Activated CD4-positive, alpha-beta memory T cell treated with anti-CD3 and anti-CD28 coated beads, Interleukin-2, amount 10 ng/mL, durations not matched to agents 7 days and 5 days (primary cell): Measurements from ENCODE around the gene KIFC3. TPM values are rescaled to one million over a fixed set of nuclear protein-coding genes. Genes with fewer than 3 reads are reported as not detected.
"Not testable (repeated sequence)": the region's sequence is repeated elsewhere in the genome, so short reads cannot be mapped to it uniquely, and the experiment has no call there.

Experiments used
- CTCF ChIA-PET: fragments of 350-600 bp; sonication (Branson Sonifier 250); formaldehyde crosslinking; loops from one replicate; lab custom pipeline; 2021; ENCODE audit warnings: antibody characterized with exemption, inconsistent platforms; lab: Charles Lee
- POLR2A ChIA-PET: fragments of 350-600 bp; sonication (Branson Sonifier 250); formaldehyde crosslinking; loops from one replicate; lab custom pipeline; 2021; ENCODE audit warnings: antibody characterized with exemption; lab: Charles Lee
- DNase-seq: peaks from one replicate; pipeline ENCODE4 v3.0.0-alpha.2; 2020
- H3K27ac Mint-ChIP-seq: one replicate; pipeline ENCODE4 v1.8.0; 2021; ENCODE audit warnings: mild to moderate bottlenecking, mixed read lengths
- H3K27me3 Mint-ChIP-seq: one replicate; pipeline ENCODE4 v1.8.0; 2021; ENCODE audit warnings: mixed read lengths
- H3K36me3 Mint-ChIP-seq: one replicate; pipeline ENCODE4 v1.8.0; 2021; ENCODE audit warnings: low read depth, mixed read lengths
- H3K4me1 Mint-ChIP-seq: one replicate; pipeline ENCODE4 v1.8.0; 2021; ENCODE audit warnings: mixed read lengths
- H3K4me3 Mint-ChIP-seq: one replicate; pipeline ENCODE4 v1.8.0; 2021; ENCODE audit warnings: mild to moderate bottlenecking, mixed read lengths
- H3K9me3 Mint-ChIP-seq: one replicate; pipeline ENCODE4 v1.8.0; 2021; ENCODE audit warnings: mixed read lengths
- total RNA-seq, 2 experiments: library from RNA; stranded (reverse); gene quantifications; one replicate each; pipeline ENCODE4 v1.2.3, GENCODE V29; 2021

The KIFC3 gene
- total RNA-seq, 2 experiments from 2014 or later: not detected

DNA sequence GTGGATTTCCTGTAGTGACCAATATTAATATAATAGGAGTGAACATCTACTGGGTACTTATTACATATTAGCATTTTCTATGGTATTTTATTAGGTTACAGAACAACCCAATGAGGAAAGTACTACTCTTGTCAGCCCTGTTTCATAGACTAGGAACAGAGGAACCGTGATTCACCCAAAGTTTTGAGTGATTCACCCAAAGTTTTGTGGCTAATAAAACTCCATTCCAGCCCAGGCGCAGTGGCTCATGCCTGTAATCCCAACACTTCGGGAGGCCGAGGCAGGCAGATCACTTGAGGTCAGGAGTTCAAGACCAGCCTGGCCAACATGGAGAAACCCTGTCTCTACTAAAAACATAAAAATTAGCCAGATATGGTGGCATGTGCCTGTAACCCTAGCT lies 33.1 kb upstream of the KIFC3 start:
- H3K4me1 Mint-ChIP-seq, H3K4me3 Mint-ChIP-seq, H3K27ac Mint-ChIP-seq, H3K36me3 Mint-ChIP-seq, DNase-seq, H3K9me3 Mint-ChIP-seq, H3K27me3 Mint-ChIP-seq, POLR2A ChIA-PET: not testable (repeated sequence)
- CTCF ChIA-PET: interaction anchor here (1.3 kb wide), 1 partner anchor 27 kb away, joined by 3 read pairs; no protein-coding TSS in a partner anchor

DNA sequence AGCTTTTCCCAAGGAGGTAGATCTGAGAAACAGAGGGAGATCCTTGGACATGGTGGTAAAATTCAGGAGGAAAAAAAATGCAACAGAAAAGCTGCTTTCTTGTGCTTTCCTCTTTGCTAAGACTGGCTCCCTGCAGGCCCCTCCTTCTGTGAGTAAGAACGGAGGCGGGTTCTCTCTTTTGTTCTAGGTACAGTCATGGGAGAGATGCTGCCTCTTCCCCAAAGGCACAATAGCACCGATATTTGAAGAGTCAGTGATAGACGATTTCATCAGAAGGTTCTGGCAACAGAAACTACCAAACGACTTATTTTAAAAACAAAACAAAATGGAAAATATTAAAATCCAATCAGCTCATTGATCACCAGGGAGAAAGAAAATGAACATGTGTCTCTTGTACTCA lies 32.6 kb upstream of the KIFC3 start:
- Mint-ChIP-seq H3K27me3 (peaks cover 7% of the 10 kb centered on the region), H3K36me3 (no peaks in the 10 kb centered on the region), H3K27ac (no peak overlapping the region), H3K9me3 (no peaks in the 10 kb centered on the region), H3K4me1 (no peaks in the 10 kb centered on the region), H3K4me3 (no peak overlapping the region)
- no peak for DNase-seq
- POLR2A ChIA-PET: no interaction called here
- CTCF ChIA-PET: no interaction called here

DNA sequence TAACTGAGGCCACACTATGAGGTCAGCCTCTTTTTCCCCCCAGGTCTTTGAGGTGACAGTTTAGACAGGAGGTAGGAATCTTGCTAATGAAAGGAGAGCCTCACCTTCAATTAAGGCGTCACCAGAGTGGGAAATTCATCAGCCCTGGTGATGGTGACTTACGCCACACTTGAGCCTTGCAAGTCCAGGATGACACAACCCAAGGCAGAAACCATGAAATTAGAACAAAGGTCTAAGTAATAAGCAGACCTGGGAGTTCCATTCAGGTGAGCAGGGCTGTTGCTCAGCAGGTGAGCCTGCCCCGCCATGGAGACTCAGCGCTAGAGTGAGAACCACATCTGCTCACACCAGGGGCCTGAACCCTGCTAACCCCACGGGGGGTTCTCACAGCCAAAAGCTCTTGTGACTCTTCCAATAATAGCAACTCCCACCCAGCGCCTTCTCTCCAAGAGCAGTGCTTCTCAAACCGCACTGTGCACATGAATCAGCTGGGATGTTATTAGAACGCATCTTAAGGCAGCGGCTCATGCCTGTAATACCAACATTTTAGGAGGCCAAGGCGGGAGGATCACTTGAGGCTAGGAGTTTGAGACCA lies 28.7 kb upstream of the KIFC3 start:
- CTCF ChIA-PET: no interaction called here
- H3K27ac Mint-ChIP-seq: no peak overlapping the region
- no peak for DNase-seq
- POLR2A ChIA-PET: no interaction called here
- peaks cover 5% of the 10 kb centered on the region for H3K27me3 Mint-ChIP-seq
- H3K4me1 Mint-ChIP-seq: no peaks in the 10 kb centered on the region
- H3K9me3 Mint-ChIP-seq: no peaks in the 10 kb centered on the region
- H3K4me3 Mint-ChIP-seq: no peak overlapping the region
- no peaks in the 10 kb centered on the region for H3K36me3 Mint-ChIP-seq

DNA sequence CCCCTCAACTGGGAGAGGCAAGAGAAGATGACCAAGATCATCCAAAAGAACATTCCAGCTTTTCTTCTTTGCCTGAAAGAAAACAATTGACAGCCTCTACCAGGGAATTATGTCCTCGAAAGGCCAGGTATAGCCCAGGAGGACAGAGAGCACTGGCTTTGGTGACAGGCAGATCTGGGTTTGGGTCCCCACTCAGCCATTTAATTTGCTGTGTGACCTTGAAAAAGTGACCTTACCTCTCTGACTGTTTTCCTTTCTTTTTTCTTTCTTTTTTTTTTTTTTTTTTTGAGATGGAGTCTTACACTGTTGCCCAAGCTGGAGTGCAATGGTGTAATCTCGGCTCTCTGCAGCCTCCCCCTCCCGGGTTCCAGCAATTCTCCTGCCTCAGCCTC lies 27.7 kb upstream of the KIFC3 start:
- Mint-ChIP-seq H3K9me3 (no peaks in the 10 kb centered on the region), H3K27me3 (peaks cover 6% of the 10 kb centered on the region), H3K4me3 (no peak overlapping the region), H3K27ac (no peak overlapping the region), H3K36me3 (no peaks in the 10 kb centered on the region), H3K4me1 (no peaks in the 10 kb centered on the region)
- no peak for DNase-seq
- POLR2A ChIA-PET: no interaction called here
- CTCF ChIA-PET: interaction anchor here (0.7 kb wide), 2 partner anchors 407 to 882 kb away, joined by 3 read pairs; no protein-coding TSS in a partner anchor

DNA sequence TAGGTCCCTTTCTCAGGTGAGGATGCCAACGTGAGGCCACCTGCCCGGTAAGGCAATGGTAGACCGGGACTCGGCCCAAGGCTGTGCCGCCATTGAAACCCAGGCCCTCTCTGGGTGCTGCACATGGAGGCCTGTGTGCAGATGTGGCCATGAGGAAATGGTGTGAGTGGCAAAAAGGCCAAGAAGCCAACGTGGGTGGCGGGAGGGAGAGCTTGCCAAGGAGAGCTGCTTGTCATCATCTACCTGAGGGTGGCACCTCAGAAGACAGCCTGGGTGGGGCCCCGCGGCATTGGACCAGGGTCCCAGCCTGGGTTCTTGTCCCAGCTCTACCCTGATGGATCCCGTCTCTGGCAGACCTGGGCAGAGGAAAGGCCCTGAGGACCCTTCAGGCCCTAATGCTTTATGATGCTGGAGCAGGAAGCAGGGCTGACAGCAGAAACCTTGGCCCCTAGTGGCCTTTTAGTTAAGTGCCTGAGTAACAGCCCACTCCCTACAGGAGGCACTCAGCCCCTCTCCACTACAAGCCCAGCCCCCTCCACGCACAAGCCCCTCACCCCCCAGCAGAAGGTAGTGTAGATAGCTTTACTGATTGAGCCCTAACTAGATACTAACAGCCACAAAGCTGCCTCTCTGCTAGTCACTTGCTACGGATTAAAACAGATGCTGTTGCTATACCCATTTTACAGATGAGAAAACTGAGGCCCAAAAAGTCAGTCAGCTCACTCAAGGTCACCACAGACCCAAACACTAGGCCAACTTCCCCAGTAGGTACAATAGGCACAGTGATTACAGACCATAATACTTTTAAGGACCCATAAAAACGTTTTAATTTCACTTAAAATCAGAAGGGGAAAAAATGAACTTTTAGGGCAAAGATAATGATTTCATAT lies 26.2 kb upstream of the KIFC3 start:
- Mint-ChIP-seq H3K4me3 (no peak overlapping the region), H3K9me3 (no peaks in the 10 kb centered on the region), H3K27me3 (peaks cover 10% of the 10 kb centered on the region), H3K36me3 (no peaks in the 10 kb centered on the region), H3K27ac (no peak overlapping the region), H3K4me1 (no peaks in the 10 kb centered on the region)
- DNase-seq: no peak
- POLR2A ChIA-PET: no interaction called here
- CTCF ChIA-PET: no interaction called here

DNA sequence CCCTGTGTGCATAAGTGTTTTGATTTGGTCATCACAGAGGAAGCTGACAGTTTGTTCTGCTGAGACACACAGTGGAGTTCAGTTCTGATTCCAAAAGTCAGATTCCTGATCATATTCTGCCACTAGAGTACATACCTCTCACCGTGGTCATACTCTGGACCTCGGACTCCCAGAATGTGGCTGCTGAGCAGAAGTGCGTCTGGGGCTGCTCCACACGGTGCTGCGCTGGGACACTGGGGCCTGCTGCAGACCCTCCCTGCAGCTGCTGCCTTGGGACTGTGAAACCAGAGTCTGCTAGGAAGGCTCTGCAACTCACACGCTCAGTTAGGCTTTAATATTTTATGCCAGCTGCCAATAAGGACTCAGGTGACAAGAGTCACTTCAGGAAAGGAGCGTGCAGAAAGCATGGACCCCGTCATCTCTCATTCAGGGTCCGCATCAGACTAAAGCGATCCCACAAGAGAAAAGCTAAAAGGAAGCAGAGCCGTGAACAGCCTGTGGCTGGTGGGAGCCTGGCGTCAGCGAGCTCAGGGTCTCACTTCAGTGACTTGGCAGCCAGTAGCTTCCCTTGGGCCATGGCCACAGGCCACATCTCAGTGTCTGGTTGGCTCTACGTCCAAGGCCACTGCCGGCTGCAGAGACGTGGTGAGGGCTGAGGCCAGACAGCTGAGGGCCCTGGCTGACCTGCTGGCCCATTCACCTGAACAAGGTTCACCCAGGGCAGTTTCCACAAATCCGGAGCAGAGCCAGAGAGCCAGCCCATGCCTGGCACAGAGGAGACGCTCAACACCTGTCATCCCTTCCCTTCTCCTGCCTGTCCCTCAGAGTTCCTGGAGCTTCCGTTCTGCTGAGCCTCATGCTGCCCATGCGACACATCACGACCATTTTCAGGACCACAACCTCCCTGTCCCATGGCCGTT lies 24.7 kb upstream of the KIFC3 start:
- no peak overlapping the region for H3K4me3 Mint-ChIP-seq
- no peaks in the 10 kb centered on the region for H3K4me1 Mint-ChIP-seq
- ChIA-PET POLR2A (no interaction called here), CTCF (no interaction called here)
- H3K36me3 Mint-ChIP-seq: no peaks in the 10 kb centered on the region
- H3K27me3 Mint-ChIP-seq: peaks cover 16% of the 10 kb centered on the region
- H3K27ac Mint-ChIP-seq: no peak overlapping the region
- DNase-seq: no peak
- H3K9me3 Mint-ChIP-seq: no peaks in the 10 kb centered on the region

DNA sequence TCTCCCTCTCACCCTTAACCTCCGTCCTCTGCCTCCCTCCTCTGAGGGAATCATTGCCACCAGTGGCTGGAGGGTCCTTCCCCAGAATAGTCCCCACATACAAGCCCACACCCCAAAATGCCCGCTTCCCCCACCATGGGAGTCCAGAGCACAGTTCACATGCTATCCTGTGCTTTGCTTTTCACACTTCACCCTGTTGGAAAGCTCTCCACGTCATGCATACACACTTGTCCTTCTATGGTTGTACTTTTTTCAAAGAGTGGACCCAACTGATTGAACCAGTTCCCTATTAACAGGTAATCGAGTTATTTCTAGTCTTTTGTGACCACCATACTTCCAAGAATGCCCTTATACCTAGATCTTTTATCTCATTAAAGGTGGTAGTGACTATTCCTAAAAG lies 23.8 kb upstream of the KIFC3 start:
- CTCF ChIA-PET: no interaction called here
- peaks cover 18% of the 10 kb centered on the region for H3K27me3 Mint-ChIP-seq
- DNase-seq: no peak
- no peaks in the 10 kb centered on the region for H3K9me3 Mint-ChIP-seq
- no peaks in the 10 kb centered on the region for H3K4me1 Mint-ChIP-seq
- no peak overlapping the region for H3K4me3 Mint-ChIP-seq
- H3K36me3 Mint-ChIP-seq: no peaks in the 10 kb centered on the region
- H3K27ac Mint-ChIP-seq: no peak overlapping the region
- POLR2A ChIA-PET: no interaction called here

DNA sequence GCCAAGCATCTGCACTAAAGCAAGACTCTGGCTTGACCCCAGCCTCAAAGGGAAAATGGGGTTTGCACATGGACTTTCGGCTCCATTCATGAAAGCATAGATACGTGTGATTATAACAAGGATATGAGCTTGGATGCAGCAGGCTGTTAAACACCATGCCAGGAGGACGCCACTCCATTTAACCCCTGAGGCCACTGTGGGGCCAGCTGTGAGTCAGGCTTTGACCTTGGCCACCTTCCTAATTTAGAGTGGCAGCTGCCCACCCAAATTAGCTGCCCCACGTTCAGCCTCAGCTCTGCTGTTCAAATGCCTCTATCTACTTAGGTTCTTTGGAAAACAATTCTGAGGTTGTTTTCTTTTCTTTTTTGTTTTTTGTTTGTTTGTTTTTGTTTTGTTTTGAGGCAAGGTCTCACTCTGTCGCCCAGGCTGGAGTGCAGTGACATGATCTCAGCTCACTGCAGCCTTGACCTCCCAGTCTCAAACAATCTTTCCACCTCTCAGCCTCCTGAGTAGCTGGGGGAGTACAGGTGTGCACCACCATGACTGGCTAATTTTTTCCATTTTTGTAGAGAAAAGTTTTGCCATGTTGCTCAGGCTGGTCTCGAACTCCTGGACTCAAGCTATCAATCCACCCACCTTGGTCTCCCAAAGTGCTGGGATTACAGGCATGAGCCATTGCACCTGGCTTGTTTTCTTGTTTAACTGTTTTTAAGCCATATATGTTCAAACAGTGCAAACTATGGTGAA lies 23.2 kb upstream of the KIFC3 start:
- Mint-ChIP-seq H3K4me3 (no peak overlapping the region), H3K4me1 (no peaks in the 10 kb centered on the region), H3K36me3 (no peaks in the 10 kb centered on the region), H3K9me3 (no peaks in the 10 kb centered on the region), H3K27ac (no peak overlapping the region), H3K27me3 (peaks cover 21% of the 10 kb centered on the region)
- ChIA-PET CTCF (no interaction called here), POLR2A (no interaction called here)
- no peak for DNase-seq

DNA sequence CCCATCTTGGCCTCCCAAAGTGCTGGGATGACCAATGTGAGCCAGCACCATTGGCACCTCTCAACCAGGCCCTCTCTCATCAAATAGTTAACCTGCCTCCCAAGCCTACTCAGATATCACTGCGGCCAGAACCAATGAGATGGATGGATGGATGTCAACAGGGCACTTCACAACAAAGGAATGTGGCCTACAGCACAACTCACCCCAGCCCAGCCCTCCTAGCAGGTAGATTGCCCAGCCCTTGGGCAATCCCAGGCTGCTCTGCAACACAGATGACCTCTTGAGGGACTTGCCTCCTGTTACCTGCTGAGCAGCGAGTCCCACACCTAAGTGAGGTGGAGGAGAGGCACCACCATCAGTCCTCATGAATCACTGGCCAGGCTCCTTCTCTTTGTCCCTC lies 22.6 kb upstream of the KIFC3 start:
- Mint-ChIP-seq H3K27me3 (peaks cover 21% of the 10 kb centered on the region), H3K27ac (no peak overlapping the region), H3K36me3 (no peaks in the 10 kb centered on the region), H3K9me3 (no peaks in the 10 kb centered on the region), H3K4me3 (no peak overlapping the region), H3K4me1 (no peaks in the 10 kb centered on the region)
- CTCF ChIA-PET: no interaction called here
- no peak for DNase-seq
- POLR2A ChIA-PET: no interaction called here

DNA sequence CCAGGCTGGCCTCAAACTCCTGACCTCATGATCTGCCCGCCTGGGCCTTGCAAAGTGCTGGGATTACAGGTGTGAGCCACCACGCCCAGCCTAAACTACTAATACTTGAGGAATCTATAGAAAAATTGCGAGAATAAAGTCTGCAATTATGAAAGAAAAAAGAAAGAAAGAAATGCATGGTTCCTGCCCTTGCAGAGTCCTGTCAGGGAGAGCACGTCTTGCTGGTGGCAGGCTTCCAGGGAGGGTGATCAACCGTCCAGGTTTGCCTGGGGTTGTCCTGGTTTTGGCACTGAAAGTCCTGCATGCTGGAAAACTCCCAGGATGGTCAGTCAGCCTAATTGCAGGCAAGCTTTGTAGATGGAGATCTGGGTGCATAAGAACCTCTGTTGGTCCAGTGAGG lies 21.5 kb upstream of the KIFC3 start:
- H3K4me1 Mint-ChIP-seq: no peaks in the 10 kb centered on the region
- no peak overlapping the region for H3K4me3 Mint-ChIP-seq
- DNase-seq: no peak
- no peaks in the 10 kb centered on the region for H3K36me3 Mint-ChIP-seq
- POLR2A ChIA-PET: no interaction called here
- H3K27me3 Mint-ChIP-seq: peaks cover 21% of the 10 kb centered on the region
- no peaks in the 10 kb centered on the region for H3K9me3 Mint-ChIP-seq
- CTCF ChIA-PET: no interaction called here
- H3K27ac Mint-ChIP-seq: no peak overlapping the region

DNA sequence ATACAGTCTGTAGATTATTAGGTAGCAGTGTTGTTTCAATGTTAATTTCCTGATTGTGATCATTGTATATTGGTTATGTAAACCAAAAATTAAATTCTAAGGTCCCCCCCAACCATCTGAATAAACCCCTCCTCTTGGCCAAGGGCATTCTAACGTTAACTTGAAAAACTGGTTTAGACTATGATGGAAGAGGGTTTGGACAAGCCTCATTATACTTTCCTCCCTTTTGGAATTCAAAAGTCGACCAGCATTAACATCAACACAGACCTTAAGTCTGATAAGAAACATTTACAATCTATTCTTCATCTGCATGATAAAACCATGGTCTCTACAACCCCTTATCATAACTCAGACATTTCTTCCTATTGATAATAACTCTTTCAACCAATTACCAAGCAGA lies 20.6 kb upstream of the KIFC3 start:
- Mint-ChIP-seq H3K27me3 (peaks cover 21% of the 10 kb centered on the region), H3K27ac (no peak overlapping the region), H3K9me3 (no peaks in the 10 kb centered on the region), H3K4me3 (no peak overlapping the region), H3K4me1 (no peaks in the 10 kb centered on the region), H3K36me3 (no peaks in the 10 kb centered on the region)
- DNase-seq: no peak
- POLR2A ChIA-PET: no interaction called here
- CTCF ChIA-PET: no interaction called here

DNA sequence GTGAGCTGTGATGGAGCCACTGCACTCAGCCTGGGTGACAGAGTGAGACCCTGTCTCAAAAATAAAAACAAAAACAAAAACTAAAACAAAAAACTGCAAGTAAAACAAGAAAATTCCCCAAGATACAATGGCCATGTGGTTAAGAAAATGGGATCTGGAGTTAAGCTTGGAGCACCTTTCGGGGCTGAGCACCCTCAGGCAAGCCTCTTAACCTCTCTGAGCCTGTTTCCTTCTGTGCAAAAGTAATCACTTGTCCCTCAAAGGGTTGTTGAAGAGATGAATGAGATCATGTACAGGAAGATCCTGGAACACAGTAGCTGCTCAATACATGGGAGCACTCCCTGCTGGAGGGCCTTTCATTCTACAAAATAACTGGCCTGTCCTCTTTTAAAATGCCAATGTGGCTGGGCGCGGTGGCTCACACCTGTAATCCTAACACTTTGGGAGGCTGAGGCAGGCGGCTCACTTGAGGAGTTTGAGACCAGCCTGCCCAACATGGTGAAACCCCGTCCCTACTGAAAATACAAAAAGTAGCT lies 19.8 kb upstream of the KIFC3 start:
- H3K4me3 Mint-ChIP-seq: no peak overlapping the region
- H3K27me3 Mint-ChIP-seq: peaks cover 21% of the 10 kb centered on the region
- peaks cover 2% of the 10 kb centered on the region for H3K4me1 Mint-ChIP-seq
- DNase-seq: no peak
- no peak overlapping the region for H3K27ac Mint-ChIP-seq
- no peaks in the 10 kb centered on the region for H3K9me3 Mint-ChIP-seq
- H3K36me3 Mint-ChIP-seq: no peaks in the 10 kb centered on the region
- POLR2A ChIA-PET: no interaction called here
- CTCF ChIA-PET: no interaction called here
